Epithelial cell of proximal tubule (primary cell): ENCODE measurements around the gene NUDT15. TPM values are rescaled to one million over a fixed set of nuclear protein-coding genes. Genes with fewer than 3 reads are reported as not detected.

Experiments used
- DNase-seq: peaks from one replicate; pipeline ENCODE4 v3.0.0-alpha.2; 2011; ENCODE audit warnings: low read depth
- H3K4me3 ChIP-seq: 2 replicates; pipeline ENCODE4 v1.5.1; 2011; ENCODE audit warnings: low read depth, mild to moderate bottlenecking, low read length
- CTCF ChIP-seq: conservative IDR thresholded peaks from 2 replicates; pipeline ENCODE4 v1.5.1; 2012; ENCODE audit warnings: low read depth, mild to moderate bottlenecking, low read length
- total RNA-seq: library from RNA; depleted of rRNA; stranded (reverse); fragments of >200 nt; gene quantifications from 2 replicates; pipeline ENCODE4 v1.2.3, GENCODE V29; 2015

Gene NUDT15
- total RNA-seq, 1 donor from 2014 or later: 32.3 TPM

- DNase-seq: no peak
- no peak overlapping the region for H3K4me3 ChIP-seq
- TF ChIP-seq CTCF: no peak
Observed at GRCh38 chr13:48066310-48066989, 28.9 kb downstream of the NUDT15 start.

- no peak for TF ChIP-seq CTCF
- H3K4me3 ChIP-seq: no peak overlapping the region
- no peak for DNase-seq
Observed at GRCh38 chr13:48068036-48068435, 30.5 kb downstream of the NUDT15 start.

- DNase-seq: no peak
- no peak overlapping the region for H3K4me3 ChIP-seq
- no peak for TF ChIP-seq CTCF
Observed at GRCh38 chr13:48068952-48069351, 31.4 kb downstream of the NUDT15 start.

- TF ChIP-seq CTCF: no peak
- DNase-seq: no peak
- H3K4me3 ChIP-seq: no peak overlapping the region
Observed at GRCh38 chr13:48069573-48069972, 32.0 kb downstream of the NUDT15 start.

GRCh38 chr13:48070942-48071341, 33.4 kb downstream of the NUDT15 start:
- DNase-seq: no peak
- no peak overlapping the region for H3K4me3 ChIP-seq
- TF ChIP-seq CTCF: no peak

GRCh38 chr13:48072304-48072703, 34.8 kb downstream of the NUDT15 start:
- TF ChIP-seq CTCF: no peak
- DNase-seq: no peak
- no peak overlapping the region for H3K4me3 ChIP-seq

GRCh38 chr13:48072787-48073186, 35.3 kb downstream of the NUDT15 start:
- DNase-seq: no peak
- no peak overlapping the region for H3K4me3 ChIP-seq
- no peak for TF ChIP-seq CTCF
